H1 (cell line): ENCODE data around the gene MYMX.

Experiments
- EP300 ChIP-seq, 2 experiments: IDR thresholded peaks; 1 replicate in 1 of 2; 2 replicates in 1 of 2; pipeline ENCODE4 v1.6.1; 2011 to 2012; ENCODE audit warnings: low read depth in 2 of 2, low read length in 2 of 2, mild to moderate bottlenecking in 2 of 2, borderline replicate concordance in 1 of 2, inconsistent platforms in 1 of 2, moderate library complexity in 1 of 2
- KDM5A ChIP-seq: fragments of 200-600 bp; IDR thresholded peaks from 2 replicates; pipeline ENCODE4 v1.7.1; 2012; ENCODE audit warnings: mild to moderate bottlenecking, low read length, inconsistent platforms, mixed read lengths
- TAF1 ChIP-seq: IDR thresholded peaks from 2 replicates; pipeline ENCODE4 v1.6.1; 2011; ENCODE audit warnings: mild to moderate bottlenecking, low read depth, low read length
- TF ChIP-seq, protein P1 (sequence below): IDR thresholded peaks from 2 replicates; pipeline ENCODE4 v1.6.1; 2011; ENCODE audit warnings: low read length, improper control_type of control experiment
- TF ChIP-seq, protein P2 (sequence below), 3 experiments: IDR thresholded peaks; 1 replicate in 2 of 3; 2 replicates in 1 of 3; pipeline versions ENCODE4 v1.5.1 to v1.6.1; 2011; ENCODE audit warnings: low read length in 3 of 3, mild to moderate bottlenecking in 3 of 3, inconsistent platforms in 2 of 3, low read depth in 1 of 3, moderate library complexity in 1 of 3; ENCODE audit not compliant: insufficient read depth in 1 of 3; ENCODE audit errors: control extremely low read depth in 1 of 3

DNA sequence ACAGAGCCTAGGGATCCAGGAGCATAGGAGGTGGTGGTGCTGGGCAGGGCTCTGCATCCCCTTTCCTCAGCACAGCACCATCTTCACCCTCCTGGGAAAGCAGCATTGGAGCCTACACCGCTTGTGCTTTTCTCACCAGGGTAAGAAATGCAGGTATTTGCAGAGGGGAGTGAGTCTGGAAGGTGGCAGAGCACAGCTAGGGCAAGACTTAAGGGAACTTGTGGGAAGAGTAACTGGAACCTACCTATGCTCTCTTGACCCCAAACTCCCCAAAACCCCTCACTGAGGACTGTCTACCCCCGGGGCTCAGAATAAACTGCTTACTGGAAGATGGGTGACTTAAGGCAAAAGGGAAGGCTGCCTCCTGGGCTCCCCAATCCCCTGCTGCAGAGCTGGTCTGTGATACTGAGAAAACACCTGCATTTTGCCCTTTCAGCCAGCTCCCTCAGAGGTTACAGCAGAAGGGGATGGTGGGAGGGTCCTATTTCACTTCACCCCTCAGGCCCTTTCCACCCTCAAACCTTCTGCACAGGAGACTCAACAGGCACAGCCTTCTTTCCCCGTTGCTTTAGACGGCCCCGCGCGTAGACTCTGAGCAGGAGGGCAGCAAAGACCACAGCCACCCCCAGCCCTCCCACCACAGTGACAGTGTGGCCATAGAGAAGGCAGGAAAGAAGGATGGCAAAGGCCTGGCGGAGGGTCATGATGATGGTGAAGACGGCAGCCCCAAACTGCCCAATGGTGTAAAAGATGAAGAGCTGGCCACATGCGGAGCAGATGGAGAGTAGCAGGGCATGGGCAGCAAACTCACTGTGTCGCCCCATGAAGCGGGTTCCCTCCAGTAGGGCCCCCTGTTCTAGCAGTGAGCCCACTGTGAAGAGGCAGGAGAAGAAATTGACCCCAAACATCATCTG lies 37.7 kb downstream of the MYMX start:
- TF ChIP-seq KDM5A, result no peak
- TF ChIP-seq, protein P1, sequence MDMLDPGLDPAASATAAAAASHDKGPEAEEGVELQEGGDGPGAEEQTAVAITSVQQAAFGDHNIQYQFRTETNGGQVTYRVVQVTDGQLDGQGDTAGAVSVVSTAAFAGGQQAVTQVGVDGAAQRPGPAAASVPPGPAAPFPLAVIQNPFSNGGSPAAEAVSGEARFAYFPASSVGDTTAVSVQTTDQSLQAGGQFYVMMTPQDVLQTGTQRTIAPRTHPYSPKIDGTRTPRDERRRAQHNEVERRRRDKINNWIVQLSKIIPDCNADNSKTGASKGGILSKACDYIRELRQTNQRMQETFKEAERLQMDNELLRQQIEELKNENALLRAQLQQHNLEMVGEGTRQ, result no peak
- TF ChIP-seq EP300 (IDR thresholded peaks at IDR 0.05; ENCODE audit: borderline replicate concordance in 1 of 2, low read depth in 2 of 2, low read length in 2 of 2), result no peak
- TF ChIP-seq, protein P2, sequence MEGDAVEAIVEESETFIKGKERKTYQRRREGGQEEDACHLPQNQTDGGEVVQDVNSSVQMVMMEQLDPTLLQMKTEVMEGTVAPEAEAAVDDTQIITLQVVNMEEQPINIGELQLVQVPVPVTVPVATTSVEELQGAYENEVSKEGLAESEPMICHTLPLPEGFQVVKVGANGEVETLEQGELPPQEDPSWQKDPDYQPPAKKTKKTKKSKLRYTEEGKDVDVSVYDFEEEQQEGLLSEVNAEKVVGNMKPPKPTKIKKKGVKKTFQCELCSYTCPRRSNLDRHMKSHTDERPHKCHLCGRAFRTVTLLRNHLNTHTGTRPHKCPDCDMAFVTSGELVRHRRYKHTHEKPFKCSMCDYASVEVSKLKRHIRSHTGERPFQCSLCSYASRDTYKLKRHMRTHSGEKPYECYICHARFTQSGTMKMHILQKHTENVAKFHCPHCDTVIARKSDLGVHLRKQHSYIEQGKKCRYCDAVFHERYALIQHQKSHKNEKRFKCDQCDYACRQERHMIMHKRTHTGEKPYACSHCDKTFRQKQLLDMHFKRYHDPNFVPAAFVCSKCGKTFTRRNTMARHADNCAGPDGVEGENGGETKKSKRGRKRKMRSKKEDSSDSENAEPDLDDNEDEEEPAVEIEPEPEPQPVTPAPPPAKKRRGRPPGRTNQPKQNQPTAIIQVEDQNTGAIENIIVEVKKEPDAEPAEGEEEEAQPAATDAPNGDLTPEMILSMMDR (IDR thresholded peaks at IDR 0.05; ENCODE audit: control extremely low read depth in 1 of 3, insufficient read depth in 1 of 3, low read depth in 1 of 3, low read length in 3 of 3), result no peak
- 0 out of 2 replicates have a peak, but pooled peaks have one; percentile 4 for TF ChIP-seq TAF1
